PFSK-1 (cell line): ENCODE measurements around the gene ADNP2.

ENCODE experiments used
- POLR2AphosphoS5 ChIP-seq: IDR thresholded peaks from 2 replicates; pipeline ENCODE4 v1.6.1; 2012; ENCODE audit warnings: low read depth, mild to moderate bottlenecking, control low read depth, low read length, moderate library complexity
- TAF1 ChIP-seq: IDR thresholded peaks from 2 replicates; pipeline ENCODE4 v1.6.1; 2012; ENCODE audit warnings: low read length, control low read depth, borderline replicate concordance; ENCODE audit not compliant: insufficient read depth
- TF ChIP-seq, protein P1 (sequence below), 2 experiments: IDR thresholded peaks; 2 replicates each; pipeline versions ENCODE4 v1.6.1 to v1.8.0; 2011 to 2012; ENCODE audit warnings: low read depth in 2 of 2, low read length in 2 of 2, control low read depth in 1 of 2, inconsistent platforms in 1 of 2, mild to moderate bottlenecking in 1 of 2, moderate library complexity in 1 of 2; ENCODE audit not compliant: insufficient read depth in 1 of 2

DNA sequence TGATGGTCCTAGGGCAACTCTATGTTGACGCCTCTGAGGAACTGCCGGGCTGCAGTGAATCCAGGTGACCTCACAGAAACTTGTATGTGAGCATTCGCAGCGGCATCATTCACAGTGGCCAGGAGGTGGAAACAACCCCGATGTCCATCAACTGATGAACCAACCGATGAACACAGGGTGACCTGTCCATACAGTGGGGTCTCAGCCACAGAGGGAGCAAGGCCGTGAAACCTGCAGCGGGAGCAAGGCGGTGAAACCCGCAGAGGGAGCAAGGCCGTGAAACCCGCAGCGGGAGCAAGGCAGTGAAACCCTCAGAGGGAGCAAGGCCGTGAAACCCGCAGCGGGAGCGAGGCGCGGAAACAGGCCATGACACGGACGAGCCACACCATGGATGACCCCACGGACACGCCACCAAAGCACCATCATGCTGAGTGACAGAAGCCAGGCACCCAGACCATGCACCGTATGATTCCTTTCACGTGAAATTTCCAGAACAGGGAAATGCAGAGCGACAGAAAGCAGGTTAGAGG is 75.2 kb downstream of the ADNP2 start:
- TF ChIP-seq POLR2AphosphoS5 (no peak), TAF1 (no peak)
- TF ChIP-seq, protein P1, sequence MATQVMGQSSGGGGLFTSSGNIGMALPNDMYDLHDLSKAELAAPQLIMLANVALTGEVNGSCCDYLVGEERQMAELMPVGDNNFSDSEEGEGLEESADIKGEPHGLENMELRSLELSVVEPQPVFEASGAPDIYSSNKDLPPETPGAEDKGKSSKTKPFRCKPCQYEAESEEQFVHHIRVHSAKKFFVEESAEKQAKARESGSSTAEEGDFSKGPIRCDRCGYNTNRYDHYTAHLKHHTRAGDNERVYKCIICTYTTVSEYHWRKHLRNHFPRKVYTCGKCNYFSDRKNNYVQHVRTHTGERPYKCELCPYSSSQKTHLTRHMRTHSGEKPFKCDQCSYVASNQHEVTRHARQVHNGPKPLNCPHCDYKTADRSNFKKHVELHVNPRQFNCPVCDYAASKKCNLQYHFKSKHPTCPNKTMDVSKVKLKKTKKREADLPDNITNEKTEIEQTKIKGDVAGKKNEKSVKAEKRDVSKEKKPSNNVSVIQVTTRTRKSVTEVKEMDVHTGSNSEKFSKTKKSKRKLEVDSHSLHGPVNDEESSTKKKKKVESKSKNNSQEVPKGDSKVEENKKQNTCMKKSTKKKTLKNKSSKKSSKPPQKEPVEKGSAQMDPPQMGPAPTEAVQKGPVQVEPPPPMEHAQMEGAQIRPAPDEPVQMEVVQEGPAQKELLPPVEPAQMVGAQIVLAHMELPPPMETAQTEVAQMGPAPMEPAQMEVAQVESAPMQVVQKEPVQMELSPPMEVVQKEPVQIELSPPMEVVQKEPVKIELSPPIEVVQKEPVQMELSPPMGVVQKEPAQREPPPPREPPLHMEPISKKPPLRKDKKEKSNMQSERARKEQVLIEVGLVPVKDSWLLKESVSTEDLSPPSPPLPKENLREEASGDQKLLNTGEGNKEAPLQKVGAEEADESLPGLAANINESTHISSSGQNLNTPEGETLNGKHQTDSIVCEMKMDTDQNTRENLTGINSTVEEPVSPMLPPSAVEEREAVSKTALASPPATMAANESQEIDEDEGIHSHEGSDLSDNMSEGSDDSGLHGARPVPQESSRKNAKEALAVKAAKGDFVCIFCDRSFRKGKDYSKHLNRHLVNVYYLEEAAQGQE (IDR thresholded peaks at IDR 0.05; ENCODE audit: insufficient read depth in 1 of 2, low read depth in 2 of 2, low read length in 2 of 2) = no peak
